Jurkat, Clone E6-1 (cell line): ENCODE results near the gene PRELP.

Experiments used
- DNase-seq: peaks from one replicate; pipeline ENCODE4 v3.0.0-alpha.2; 2011; ENCODE audit warnings: low read depth, low spot score
- H3K4me3 ChIP-seq: 2 replicates; pipeline ENCODE4 v1.5.1; 2011; ENCODE audit warnings: mild to moderate bottlenecking, low read length, control low read depth, moderate library complexity

PRELP gene

DNA sequence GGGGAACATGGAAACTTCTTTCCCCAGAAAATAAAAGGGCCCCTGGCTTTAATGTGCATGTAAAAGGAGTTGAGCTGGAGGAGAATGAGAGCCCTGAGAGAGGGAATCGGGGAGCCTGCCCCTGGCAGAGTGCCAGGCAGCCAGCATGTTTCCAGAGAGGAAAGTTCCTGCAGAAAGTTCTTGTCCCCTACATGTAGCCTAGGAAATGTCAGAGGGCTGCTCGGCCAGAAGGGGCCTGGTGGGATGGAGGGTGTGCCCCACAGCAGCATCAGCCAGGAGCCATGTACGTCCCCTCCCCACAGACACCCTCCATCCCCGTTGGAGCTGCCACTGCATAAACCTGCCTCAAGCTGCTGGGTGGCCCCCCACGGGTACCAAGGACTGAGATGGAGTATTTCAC lies 5.4 kb upstream of the PRELP start:
- H3K4me3 ChIP-seq = no peak overlapping the region

DNA sequence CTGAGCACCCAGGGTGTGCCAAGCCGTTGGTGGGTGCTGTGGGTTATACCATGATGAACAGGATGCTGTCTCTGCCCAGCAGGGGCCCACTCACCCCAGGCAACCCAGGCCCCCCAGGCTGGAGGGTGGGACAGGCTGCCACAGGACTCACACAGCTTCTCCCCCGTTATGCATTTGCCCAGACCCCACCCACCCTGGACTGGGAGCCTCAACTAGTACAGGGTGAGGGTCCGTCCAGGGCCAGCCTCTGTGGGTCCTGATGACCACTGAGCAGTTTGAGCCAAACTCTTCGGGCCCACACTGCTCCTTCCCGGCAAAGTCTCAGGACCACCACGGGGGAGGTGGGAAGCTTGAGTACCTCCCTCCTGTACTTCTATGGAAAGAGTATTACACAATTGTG lies 3.8 kb upstream of the PRELP start:
- H3K4me3 ChIP-seq = no peak overlapping the region
- DNase-seq = no peak

More for the DNA sequence above, 5.4 kb upstream of the PRELP start:
- DNase-seq = no peak

DNA sequence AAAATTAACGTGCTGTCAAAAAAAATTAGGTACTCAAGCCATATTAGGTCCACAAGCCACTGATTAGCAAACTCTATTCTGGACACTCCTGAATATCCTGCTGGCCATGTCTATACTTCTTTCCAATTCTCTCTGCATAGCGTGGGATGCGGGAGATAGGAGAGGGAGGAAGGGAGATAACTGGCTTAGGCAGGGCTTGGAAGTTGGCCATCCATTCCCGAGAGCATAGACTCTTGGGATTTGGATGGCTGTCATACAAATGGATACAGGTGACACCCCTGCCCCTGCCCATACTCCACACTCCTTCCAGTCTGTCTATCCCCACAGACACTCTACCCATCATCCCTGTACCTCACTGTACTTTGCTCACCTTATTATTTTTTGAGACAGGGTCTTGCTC lies 2.3 kb upstream of the PRELP start:
- H3K4me3 ChIP-seq = no peak overlapping the region
- DNase-seq = no peak

DNA sequence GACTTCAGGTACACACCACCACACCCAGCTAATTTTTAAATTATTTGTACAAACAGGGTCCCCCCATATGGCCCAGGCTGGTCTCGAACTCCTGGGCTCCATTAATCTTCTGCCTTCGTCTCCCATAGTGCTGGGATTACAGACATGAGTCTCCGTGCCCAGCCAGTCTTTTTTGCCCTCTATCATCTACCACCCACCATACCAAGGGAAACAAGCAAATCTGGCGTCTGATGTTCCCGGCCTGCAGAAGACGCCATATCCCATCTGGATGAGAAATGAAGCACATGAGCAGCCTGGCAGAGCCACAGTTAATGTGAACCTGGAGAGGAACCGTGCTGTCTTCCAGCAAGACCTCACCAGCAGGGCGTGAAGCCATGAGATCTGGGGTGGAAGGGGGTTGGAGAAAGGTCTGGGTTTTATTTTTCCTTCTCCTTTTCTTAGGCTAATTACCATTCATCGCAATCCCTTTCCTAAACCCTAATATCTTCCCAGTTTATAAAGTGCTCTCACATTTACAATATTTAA lies 1.8 kb upstream of the PRELP start:
- H3K4me3 ChIP-seq = no peak overlapping the region

DNA sequence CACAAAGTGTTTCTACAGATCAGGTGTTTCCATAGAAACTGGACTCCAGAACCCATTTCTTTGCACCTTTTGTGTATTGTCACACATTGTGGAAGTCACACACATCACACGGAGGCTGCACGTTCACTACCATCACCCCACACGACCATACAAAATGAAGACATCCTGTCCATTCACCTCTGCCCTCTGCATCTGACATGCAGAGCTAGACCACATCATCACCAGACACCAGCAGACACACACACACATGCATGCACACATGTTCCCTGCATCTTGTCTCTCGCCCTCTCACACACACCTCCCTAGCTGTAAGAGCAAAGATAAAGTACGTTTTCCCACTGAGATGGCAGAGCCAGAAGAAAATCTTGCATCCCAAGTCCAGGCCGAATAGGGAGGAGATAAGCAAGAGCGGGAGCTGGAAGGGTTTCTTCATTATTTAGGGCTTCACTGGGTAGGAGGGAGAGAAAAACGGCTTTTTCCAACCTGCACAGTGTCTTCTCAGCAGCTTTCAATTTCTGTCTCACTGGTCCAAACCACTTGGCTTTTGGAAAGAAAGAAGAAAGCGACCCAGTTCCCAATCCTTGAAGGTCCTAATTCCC lies 709 bp downstream of the PRELP start:
- no peak overlapping the region for H3K4me3 ChIP-seq
- no peak for DNase-seq

More for the DNA sequence above, 1.8 kb upstream of the PRELP start:
- no peak for DNase-seq

DNA sequence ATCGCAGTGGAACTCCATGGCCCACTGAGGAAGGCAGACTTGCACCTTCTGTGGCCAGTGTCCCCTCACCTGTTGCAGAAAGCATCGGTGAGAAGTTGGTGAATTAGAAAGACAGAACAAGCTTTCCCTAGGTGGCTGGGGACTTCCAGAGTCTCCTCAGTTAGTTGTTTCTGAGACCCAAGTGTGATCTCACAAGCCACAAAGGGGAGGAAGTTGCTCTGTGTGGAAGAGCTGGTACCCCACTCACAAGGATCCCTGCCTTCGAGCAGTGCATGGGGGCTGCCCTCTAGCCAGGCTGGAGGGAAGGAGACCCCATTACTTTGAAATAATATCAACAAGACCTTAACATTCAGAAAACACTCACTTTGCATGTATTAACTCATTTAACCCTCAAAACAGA lies 2.1 kb downstream of the PRELP start:
- H3K4me3 ChIP-seq = no peak overlapping the region
- no peak for DNase-seq

DNA sequence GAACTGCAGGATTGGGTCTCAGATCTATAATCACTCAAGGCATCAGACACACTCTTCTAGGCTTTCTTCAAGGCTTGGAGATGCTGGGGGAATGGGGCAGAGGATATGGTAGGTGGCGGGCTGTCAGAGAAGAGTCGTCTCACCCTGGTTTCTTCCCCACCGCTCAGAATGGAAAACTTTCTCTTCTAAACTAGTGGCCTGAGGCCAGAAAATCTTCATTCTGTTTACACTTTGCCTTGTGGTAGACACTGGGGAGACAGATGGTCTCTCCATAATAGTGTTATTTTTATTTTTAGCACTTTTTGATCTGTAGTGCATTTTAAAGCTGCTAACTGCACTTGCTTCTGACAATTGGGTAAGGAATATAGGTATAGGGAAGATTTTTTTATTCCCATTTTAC lies 2.6 kb downstream of the PRELP start:
- H3K4me3 ChIP-seq = no peak overlapping the region
- no peak for DNase-seq

DNA sequence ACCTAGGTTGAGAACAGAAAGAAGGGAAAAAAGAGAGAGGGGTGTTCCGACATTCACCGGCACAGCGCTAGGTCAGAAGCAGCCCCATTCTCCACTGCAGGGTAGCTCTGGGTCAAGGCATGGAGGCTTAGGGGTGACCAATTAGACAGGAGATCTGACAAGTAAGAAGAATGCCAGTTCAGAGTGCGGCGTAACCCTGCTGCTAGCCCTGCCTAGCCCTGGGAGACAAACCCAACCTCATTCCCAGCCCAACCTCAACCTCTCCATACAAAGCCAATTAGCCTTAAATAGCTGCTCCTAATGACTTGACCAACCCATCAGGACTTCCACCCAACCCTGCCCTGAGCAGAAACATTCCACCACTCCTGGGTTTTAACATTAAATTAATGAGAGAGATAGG lies 3.4 kb downstream of the PRELP start:
- no peak overlapping the region for H3K4me3 ChIP-seq

DNA sequence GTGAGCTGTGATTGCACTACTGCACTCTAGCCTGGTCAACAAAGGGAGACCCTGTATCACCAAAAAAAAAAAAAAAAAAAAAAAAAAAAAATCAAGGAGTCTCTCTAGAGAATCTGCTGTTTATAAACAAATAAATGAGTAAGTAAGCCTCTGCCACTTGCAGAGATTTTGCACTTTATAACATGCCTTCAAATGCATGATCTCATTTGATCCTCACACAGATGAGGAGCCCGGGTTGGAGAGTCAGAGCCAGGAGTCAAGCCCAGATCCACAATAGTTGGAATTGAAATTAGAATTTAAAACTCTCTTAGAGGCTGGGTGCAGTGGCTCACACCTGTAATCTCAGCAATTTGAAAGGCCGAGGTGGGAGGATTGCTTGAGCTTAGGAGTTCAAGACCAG lies 4.0 kb downstream of the PRELP start:
- H3K4me3 ChIP-seq = no peak overlapping the region
- no peak for DNase-seq

More for the DNA sequence above, 3.4 kb downstream of the PRELP start:
- no peak for DNase-seq

DNA sequence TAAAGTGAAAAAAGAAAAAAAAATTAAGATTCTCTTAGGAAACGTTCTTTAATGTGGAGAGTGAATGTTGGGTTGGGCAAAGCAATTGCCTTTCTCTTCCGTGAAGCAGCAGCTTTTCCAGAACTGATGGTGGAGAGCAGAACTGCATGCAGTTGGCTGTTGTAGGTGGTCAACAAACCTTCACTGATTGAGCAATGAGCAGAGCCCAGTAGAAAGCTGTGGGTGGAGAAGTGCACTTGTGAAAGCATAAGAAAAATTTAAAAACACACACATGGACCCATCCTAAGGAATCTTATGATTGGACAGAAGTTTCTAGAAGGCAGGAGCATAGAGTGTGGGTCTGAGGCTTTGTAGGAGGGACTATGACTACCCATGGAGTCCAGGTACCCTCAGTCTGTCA lies 4.5 kb downstream of the PRELP start:
- no peak overlapping the region for H3K4me3 ChIP-seq
- no peak for DNase-seq

DNA sequence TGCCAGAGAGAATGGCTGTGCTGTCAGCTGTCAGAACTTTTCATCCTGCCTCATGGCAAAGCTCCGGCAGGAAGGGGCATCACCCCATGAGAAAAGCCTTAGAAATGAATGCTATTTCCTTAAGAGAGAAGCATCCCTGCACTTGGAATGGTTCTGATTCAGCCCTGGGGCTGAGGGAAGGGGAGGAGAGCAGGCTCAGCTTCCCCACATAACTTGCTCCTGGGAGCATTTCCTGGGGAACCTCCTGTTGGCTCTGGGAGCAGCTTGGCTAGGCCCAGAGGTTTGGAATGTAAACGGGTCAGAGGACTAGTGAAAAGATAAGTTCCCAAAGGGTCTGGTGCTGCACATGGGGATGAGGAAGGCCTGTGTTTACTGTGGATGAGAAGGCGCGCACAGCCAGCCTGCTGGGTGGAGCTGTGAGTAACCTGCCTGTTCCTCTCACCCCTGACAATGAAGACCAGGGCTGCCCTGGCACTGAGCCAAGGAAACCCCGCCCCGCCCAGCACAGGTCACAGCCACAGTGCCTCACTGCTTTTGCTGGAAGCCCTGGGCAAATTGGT lies 5.0 kb downstream of the PRELP start:
- DNase-seq = peak; percentile 7
- H3K4me3 ChIP-seq = no peak overlapping the region

DNA sequence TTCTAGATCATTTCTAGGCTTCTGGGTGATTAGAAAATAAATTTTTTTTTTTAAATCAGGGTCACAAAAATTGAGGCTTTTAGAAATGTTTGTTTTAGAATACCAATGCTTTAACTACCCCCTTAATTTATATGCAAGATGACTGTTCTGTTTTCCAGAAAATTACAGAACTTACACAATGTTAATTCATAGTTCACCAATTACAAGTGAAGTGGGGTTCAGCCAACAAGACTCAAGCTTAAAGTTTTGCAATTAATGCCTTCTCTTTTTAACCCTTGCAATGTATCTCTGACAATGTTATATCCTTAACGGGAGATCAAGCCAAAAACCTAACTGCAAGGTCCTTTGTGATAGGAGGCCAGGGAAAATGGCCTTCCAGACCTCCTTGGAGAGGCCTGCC lies 5.6 kb downstream of the PRELP start:
- H3K4me3 ChIP-seq = no peak overlapping the region
- no peak for DNase-seq

DNA sequence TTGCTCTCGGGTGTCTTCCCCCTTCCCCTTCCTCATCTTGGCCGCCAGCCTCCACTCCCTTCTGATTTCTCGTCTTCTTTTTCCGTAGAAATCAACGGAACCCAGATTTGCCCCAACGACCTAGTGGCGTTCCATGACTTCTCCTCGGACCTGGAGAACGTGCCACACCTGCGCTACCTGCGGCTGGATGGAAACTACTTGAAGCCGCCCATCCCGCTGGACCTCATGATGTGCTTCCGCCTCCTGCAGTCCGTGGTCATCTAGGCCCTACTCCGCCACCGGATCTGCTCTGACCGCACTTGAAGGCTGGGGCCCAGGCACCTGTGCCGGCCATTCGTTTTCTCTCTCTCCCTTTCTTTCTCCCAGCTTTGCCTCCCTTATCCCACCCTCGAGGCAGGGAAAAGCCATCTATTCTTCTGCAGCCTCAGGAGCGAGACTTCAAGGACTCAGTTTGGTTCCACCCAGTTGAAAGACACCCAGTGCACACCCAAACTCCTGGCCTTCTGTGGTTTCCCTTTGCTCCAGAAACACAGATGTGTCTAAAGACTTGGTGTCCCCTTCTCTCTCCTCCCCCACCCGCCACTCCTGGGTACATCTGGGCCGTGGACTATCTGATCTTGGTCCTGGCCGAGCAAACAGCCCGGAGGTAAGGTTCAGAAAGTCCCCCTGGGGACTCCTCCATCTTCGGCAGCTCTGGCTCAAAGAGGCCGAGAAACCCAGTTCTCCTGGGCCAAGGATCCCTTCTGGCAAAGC lies 11.2 kb downstream of the PRELP start:
- DNase-seq = no peak
- H3K4me3 ChIP-seq = peak overlapping the region; percentile 56; the same call in 1 of the 2 replicates

DNA sequence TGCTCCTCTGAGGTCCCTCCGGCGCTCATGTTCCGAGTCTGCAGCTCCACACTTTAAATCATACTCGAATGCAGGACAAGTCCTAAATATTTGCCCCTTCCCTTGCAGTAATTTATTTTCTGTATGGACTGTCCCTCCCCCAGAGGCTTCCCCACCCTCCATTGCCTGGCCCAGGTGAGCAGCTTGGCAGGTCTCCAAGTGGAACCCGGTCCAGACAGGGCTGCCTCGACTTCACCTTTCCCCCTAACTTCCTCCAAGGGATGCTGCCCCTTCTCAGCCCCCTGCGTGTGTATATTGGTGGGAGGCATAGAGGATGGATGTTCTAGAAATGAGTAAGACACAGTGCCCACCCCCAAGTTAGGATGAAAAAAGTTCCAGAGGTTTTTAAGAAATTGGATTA lies 12.9 kb downstream of the PRELP start:
- no peak overlapping the region for H3K4me3 ChIP-seq
- no peak for DNase-seq

DNA sequence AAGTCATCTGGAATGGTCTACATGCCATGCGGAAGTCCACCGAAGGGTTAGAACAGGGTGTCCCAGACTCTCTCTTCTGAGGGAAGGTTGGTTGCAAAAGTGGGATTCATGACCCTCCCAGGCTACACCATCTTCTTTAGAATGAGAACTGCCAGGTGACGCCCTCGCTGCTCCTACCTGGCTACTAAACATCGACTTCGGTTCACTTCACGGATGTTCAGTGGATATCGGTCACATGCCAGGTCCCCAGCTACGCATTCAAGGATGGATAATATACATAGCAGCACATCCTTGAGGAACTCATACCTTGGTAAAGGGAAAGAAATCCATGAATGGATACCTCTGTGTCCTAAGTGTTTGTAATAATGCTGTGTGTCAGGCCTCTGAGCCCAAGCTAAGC lies 15.0 kb downstream of the PRELP start:
- H3K4me3 ChIP-seq = no peak overlapping the region
- no peak for DNase-seq

DNA sequence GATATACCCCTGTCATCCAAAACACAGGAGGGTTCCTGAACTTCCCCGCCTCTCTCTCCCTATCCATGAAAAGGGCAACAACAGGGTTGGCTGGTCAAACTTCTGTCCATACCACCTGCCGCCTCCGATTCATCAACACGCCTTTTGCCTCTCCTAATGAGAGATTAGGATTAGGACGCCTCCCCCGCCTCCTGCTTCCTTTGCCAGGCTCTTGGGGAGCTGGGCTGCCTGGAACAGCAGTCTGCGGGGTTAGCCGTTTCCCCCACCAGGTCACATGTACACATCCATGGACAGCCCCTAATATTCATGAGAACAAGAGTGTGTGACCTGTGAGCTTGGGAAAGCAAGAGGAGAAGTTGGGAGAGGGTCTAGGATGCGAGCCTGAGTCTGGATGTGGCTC lies 16.1 kb downstream of the PRELP start:
- no peak for DNase-seq
- H3K4me3 ChIP-seq = no peak overlapping the region

DNA sequence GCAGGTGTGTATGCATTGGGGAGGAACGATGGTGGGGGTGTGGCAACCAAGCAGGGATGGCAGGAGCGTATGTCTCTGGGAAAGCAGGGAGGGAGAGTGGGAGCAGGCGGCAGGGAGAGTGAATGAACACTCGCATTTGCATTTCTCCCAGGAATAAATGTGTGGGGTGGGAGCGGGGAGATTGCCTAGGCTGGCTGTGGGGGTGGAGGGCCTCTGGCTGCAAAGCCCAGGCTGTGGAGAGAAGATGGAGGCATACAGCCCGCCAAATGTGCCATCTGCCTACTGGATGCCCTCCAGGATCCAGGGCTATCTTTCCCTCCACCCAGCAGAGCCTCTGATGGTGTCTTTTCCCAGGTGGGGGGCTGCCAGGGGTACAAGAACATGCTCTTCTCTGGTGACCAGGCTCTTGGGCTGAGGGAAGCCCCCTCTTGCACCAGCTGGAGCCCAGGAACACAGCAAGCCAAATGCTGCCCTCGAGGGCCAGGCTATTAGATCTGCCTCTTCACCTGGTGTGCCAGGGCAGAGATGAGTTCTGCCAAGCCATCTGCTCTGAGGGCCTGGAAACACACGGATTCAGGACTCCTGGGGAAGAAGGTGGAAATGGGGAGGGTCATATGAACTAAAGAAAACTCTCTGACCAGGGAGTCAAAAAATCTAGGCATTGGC lies 16.6 kb downstream of the PRELP start:
- no peak overlapping the region for H3K4me3 ChIP-seq
- no peak for DNase-seq

DNA sequence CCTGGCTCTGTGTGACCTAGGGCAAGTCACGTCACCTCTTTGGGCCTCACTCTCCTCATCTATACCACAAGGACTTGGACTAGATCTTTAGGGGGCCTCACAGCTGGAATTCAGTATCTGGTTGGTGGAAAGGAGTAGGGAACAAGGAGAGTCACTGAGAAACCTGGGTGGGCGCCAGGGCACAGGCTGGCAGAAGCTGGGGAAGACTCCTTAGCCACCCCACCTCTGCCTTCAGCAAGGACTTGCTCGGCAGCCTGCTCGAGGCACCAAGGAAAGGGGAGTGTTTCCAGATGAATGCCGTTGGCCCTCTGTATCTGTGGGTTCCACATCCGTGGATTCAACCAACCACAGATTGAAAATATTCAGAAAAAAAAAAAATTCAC lies 17.1 kb downstream of the PRELP start:
- DNase-seq = no peak
- H3K4me3 ChIP-seq = no peak overlapping the region

DNA sequence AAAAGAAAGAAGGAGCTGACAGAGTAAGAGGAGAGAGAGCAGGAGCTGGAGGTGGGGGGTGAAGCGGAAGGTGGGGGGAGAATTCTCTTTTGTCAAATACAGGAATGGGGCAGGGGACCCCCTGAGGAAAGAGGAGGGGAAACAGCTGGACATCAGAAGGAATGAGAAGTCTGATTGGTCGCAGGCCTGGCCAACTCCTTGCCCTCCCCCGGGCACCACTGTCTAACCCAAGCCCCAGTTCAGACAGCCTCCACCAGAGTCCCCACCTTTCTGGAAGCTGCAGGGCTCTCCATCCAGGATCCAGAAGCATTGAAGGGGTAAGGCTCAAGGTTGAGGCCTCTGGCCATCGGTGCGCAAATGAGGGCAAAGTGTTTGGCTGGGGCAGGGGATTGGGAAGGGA lies 18.3 kb downstream of the PRELP start, which contains the start of gene OPTC:
Gene OPTC (plus strand): TSS at position 253 of the 400 bp plus-strand sequence. CDS start 1,853 bp downstream, outside the sequence.
- no peak for DNase-seq
- no peak within 1 kb of the TSS for H3K4me3 ChIP-seq

DNA sequence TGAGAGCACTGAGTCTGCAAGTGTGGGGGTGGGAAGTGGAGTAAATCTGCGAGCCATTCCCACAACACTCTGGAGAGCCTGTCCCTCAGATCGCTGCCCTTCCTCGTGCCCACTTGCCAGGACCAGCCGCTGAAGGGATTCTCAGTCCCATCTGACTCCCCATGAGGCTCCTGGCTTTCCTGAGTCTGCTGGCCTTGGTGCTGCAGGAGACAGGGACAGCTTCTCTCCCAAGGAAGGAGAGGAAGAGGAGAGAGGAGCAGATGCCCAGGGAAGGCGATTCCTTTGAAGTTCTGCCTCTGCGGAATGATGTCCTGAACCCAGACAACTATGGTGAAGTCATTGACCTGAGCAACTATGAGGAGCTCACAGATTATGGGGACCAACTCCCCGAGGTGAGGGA lies 20.2 kb downstream of the PRELP start:
- H3K4me3 ChIP-seq = no peak overlapping the region
- DNase-seq = no peak
